Measurements from ENCODE around the gene RIT1.

DNA sequence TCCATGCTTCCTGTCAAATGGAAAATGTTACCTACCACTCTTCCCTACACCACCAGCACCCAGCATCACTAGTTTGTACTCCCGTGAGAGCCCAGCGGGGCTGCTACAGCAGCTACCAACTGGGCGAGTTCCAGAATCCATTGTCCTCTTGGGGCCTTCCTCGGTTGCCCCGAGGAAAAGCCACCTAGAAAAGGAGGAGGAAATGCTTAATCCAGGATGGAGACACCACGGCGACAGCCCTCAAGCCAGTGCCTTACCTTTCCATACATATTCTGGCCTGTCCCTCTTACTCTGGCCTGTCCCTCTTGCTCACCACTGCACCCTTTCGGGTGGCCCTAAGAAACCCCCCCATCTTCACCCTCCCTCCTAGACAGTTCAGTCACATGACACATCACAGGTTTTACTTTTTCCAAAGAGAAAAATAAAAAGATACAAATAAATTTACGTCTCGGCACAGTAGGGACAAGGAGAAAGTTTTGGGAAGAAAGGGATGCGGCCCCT, 478 bp downstream of the RIT1 start:
- TF ChIP-seq EZH2 (IDR thresholded peaks at IDR 0.05; ENCODE audit: borderline replicate concordance, low read length) (no peak), CTCF (IDR thresholded peaks at IDR 0.05; ENCODE audit: low read length) (no peak)

Data from OCI-LY1 (cell line).